Stimulated activated CD4-positive, alpha-beta T cell treated with anti-CD3 and anti-CD28 coated beads, Interleukin-2, amount 100 ng/mL, for 24 hours (primary cell): ENCODE results near the gene KLC1.

Experiments
- DNase-seq, 2 donors: peaks; one replicate each; pipeline ENCODE4 v3.0.0-alpha.2; 2020

KLC1 gene

GRCh38 chr14:103705504-103706284, 76.7 kb downstream of the KLC1 start:
- no peak for DNase-seq

GRCh38 chr14:103706551-103707328, 77.7 kb downstream of the KLC1 start:
- DNase-seq = no peak

- DNase-seq = no peak
These were observed 78.6 kb downstream of the KLC1 start for GRCh38 chr14:103707329-103708263.

- DNase-seq = no peak
These were observed 79.8 kb downstream of the KLC1 start for GRCh38 chr14:103708750-103709187.

- DNase-seq = no peak
These were observed 80.8 kb downstream of the KLC1 start for GRCh38 chr14:103709814-103710213.

- DNase-seq = no peak
These were observed 81.9 kb downstream of the KLC1 start for GRCh38 chr14:103710771-103711377.

GRCh38 chr14:103711516-103712431, 82.8 kb downstream of the KLC1 start:
- no peak for DNase-seq

- no peak for DNase-seq
These were observed 83.7 kb downstream of the KLC1 start for GRCh38 chr14:103712633-103713247.

- no peak for DNase-seq
These were observed 84.5 kb downstream of the KLC1 start for GRCh38 chr14:103713304-103714062.

- DNase-seq = no peak
These were observed 85.2 kb downstream of the KLC1 start for GRCh38 chr14:103714063-103714724.

GRCh38 chr14:103715052-103716000, 86.3 kb downstream of the KLC1 start, which contains the start of the genes XRCC3 and ZFYVE21:
Gene XRCC3 (minus strand): TSS chr14:103715451. CDS start chr14:103711087, 4,364 bp downstream.
Gene ZFYVE21 (plus strand): TSS chr14:103715810. CDS start chr14:103715842, 32 bp downstream.
- DNase-seq = peak; percentile 99 to 100

GRCh38 chr14:103716091-103716801, 87.2 kb downstream of the KLC1 start:
- DNase-seq = peak; percentile 27 to 33

GRCh38 chr14:103716899-103717411, 87.9 kb downstream of the KLC1 start:
- DNase-seq = no peak

GRCh38 chr14:103718572-103718971, 89.6 kb downstream of the KLC1 start:
- no peak for DNase-seq

GRCh38 chr14:103719751-103720150, 90.7 kb downstream of the KLC1 start:
- DNase-seq = no peak

GRCh38 chr14:103721334-103722120, 92.5 kb downstream of the KLC1 start:
- DNase-seq = peak; percentile 54 to 58
